ENCODE data around the gene DEPP1. TPM values are rescaled to one million over a fixed set of nuclear protein-coding genes. Genes with fewer than 3 reads are reported as not detected.

DEPP1 gene
- polyA plus RNA-seq, 4 donors, result 7.2 to 30.0 (median 7.9) TPM

GRCh38 chr10:44993922-44994751, 15.5 kb upstream of the DEPP1 start:
- no peak for DNase-seq (ENCODE audit: low read depth in 4 of 4, low spot score in 3 of 4)

GRCh38 chr10:44993226-44993921, 14.8 kb upstream of the DEPP1 start:
- no peak for DNase-seq (ENCODE audit: low read depth in 4 of 4, low spot score in 3 of 4)

- no peak for DNase-seq (ENCODE audit: low read depth in 4 of 4, low spot score in 3 of 4)
Observed at GRCh38 chr10:44992732-44993225, 14.2 kb upstream of the DEPP1 start.

- no peak for DNase-seq (ENCODE audit: low read depth in 4 of 4, low spot score in 3 of 4)
Observed at GRCh38 chr10:44992070-44992731, 13.6 kb upstream of the DEPP1 start.

- DNase-seq (ENCODE audit: low read depth in 4 of 4, low spot score in 3 of 4), result no peak
Observed at GRCh38 chr10:44991571-44991970, 13.0 kb upstream of the DEPP1 start.

- no peak for DNase-seq (ENCODE audit: low read depth in 4 of 4, low spot score in 3 of 4)
Observed at GRCh38 chr10:44990965-44991364, 12.4 kb upstream of the DEPP1 start.

- DNase-seq (ENCODE audit: low read depth in 4 of 4, low spot score in 3 of 4), result no peak
Observed at GRCh38 chr10:44990302-44990655, 11.7 kb upstream of the DEPP1 start.

- DNase-seq (ENCODE audit: low read depth in 4 of 4, low spot score in 3 of 4), result no peak
Observed at GRCh38 chr10:44989597-44990301, 11.1 kb upstream of the DEPP1 start.

GRCh38 chr10:44988957-44989585, 10.5 kb upstream of the DEPP1 start:
- DNase-seq (ENCODE audit: low read depth in 4 of 4, low spot score in 3 of 4), result no peak

- no peak for DNase-seq (ENCODE audit: low read depth in 4 of 4, low spot score in 3 of 4)
Observed at GRCh38 chr10:44986670-44987069, 8.1 kb upstream of the DEPP1 start.

GRCh38 chr10:44986179-44986578, 7.6 kb upstream of the DEPP1 start:
- DNase-seq (ENCODE audit: low read depth in 4 of 4, low spot score in 3 of 4), result no peak

- no peak for DNase-seq (ENCODE audit: low read depth in 4 of 4, low spot score in 3 of 4)
Observed at GRCh38 chr10:44985175-44985681, 6.6 kb upstream of the DEPP1 start.

- DNase-seq (ENCODE audit: low read depth in 4 of 4, low spot score in 3 of 4), result no peak
Observed at GRCh38 chr10:44984671-44985101, 6.1 kb upstream of the DEPP1 start.

GRCh38 chr10:44983895-44984278, 5.3 kb upstream of the DEPP1 start:
- no peak for DNase-seq (ENCODE audit: low read depth in 4 of 4, low spot score in 3 of 4)

GRCh38 chr10:44983066-44983894, 4.7 kb upstream of the DEPP1 start:
- DNase-seq (ENCODE audit: low read depth in 4 of 4, low spot score in 3 of 4), result no peak

GRCh38 chr10:44982496-44982895, 3.9 kb upstream of the DEPP1 start:
- no peak for DNase-seq (ENCODE audit: low read depth in 4 of 4, low spot score in 3 of 4)

GRCh38 chr10:44982114-44982460, 3.5 kb upstream of the DEPP1 start:
- no peak for DNase-seq (ENCODE audit: low read depth in 4 of 4, low spot score in 3 of 4)

GRCh38 chr10:44981172-44982113, 2.8 kb upstream of the DEPP1 start:
- no peak for DNase-seq (ENCODE audit: low read depth in 4 of 4, low spot score in 3 of 4)

All from left renal pelvis (tissue), 4 donors.